Measurements from ENCODE around the gene LRBA. TPM values are rescaled to one million over a fixed set of nuclear protein-coding genes. Genes with fewer than 3 reads are reported as not detected.

LRBA gene
- total and polyA plus RNA-seq, 9 of the 15 experiments (the other 6 are each of a cell fraction or from before 2014, with no cell fraction given): 24.2 to 88.7 (median 59.7) TPM

GRCh38 chr4:150366487-150366999 is 648.5 kb downstream of the LRBA start:
- Histone ChIP-seq H4K20me1 (replicated peaks; ENCODE audit: control insufficient read depth, insufficient read depth, low read length) (no peaks in the 10 kb centered on the region), H3K79me2 (ENCODE audit: control insufficient read depth, insufficient read depth, low read length) (no peaks in the 10 kb centered on the region), H3K9me1 (ENCODE audit: control insufficient read depth, insufficient read depth, low read length) (no peaks in the 10 kb centered on the region), H3K9me3 (replicated peaks; ENCODE audit: control insufficient read depth, insufficient read depth, low read depth, low read length) (no peaks in the 10 kb centered on the region), H3K27me3 (ENCODE audit: control insufficient read depth in 2 of 2, insufficient read depth in 2 of 2, low read length in 2 of 2) (no peaks in the 10 kb centered on the region), H3K4me1 (replicated peaks in 1 of 2; ENCODE audit: control insufficient read depth in 2 of 2, insufficient read depth in 2 of 2, low read length in 2 of 2) (peaks cover 0 to 14% of the 10 kb centered on the region in 2 experiments; a peak in 1 of 5 replicates), H2AFZ (ENCODE audit: low read depth, low read length) (no peak overlapping the region), H3K36me3 (ENCODE audit: control insufficient read depth, insufficient read depth, low read length) (no peaks in the 10 kb centered on the region), H3K27ac (ENCODE audit: extremely low read depth, low read depth, low read length) (no peak overlapping the region), H3K4me2 (ENCODE audit: insufficient read depth, low read length) (no peak overlapping the region), H3K9ac (ENCODE audit: insufficient read depth in 1 of 2, low read depth in 2 of 2, low read length in 2 of 2) (peak overlapping the region in 1 of 2 experiments; percentile 48; a peak in 1 of 4 replicates), H3K4me3 (no peak overlapping the region)
- ChIA-PET POLR2A (interaction anchor here (0.6 to 1.1 kb wide), 2 partner anchors 175 to 211 kb away, joined by 3 read pairs; no protein-coding TSS in a partner anchor), CTCF (ENCODE audit: low intra/inter-chr PET ratio) (no interaction called here)
- BruUV-seq (replicated peaks): no TSS peak
- peak; percentile 57 for ATAC-seq
- no peak for DNase-seq (ENCODE audit: extremely low read depth in 1 of 4, low spot score in 3 of 4)
- FAIRE-seq: no peak
- TF ChIP-seq SIRT6 (IDR thresholded peaks at IDR 0.05; ENCODE audit: low read depth, low read length) (no peak), ATF1 (CRISPR knock-in tag; IDR thresholded peaks at IDR 0.05) (no peak), ATF1 (tag; IDR thresholded peaks at IDR 0.05) (no peak), HINFP (tag; conservative IDR thresholded peaks at IDR 0.05; ENCODE audit: low read depth) (no peak), FOS (IDR thresholded peaks at IDR 0.05; ENCODE audit: extremely low read depth, insufficient read length) (no peak), MAZ (CRISPR knock-in tag; conservative IDR thresholded peaks at IDR 0.05 in 1 of 2, IDR thresholded peaks at IDR 0.05 in 1 of 2) (0 out of 4 replicates have a peak, but pooled peaks of 1 of the 2 experiments have one; percentile 33), XRCC4 (IDR thresholded peaks at IDR 0.05; ENCODE audit: extremely low read depth, insufficient read depth, insufficient read length) (no peak), MAFF (IDR thresholded peaks at IDR 0.05; ENCODE audit: low read length) (no peak), FOXK1 (CRISPR knock-in tag; IDR thresholded peaks at IDR 0.05; ENCODE audit: borderline replicate concordance) (no peak)
- TF ChIP-seq, protein P1, sequence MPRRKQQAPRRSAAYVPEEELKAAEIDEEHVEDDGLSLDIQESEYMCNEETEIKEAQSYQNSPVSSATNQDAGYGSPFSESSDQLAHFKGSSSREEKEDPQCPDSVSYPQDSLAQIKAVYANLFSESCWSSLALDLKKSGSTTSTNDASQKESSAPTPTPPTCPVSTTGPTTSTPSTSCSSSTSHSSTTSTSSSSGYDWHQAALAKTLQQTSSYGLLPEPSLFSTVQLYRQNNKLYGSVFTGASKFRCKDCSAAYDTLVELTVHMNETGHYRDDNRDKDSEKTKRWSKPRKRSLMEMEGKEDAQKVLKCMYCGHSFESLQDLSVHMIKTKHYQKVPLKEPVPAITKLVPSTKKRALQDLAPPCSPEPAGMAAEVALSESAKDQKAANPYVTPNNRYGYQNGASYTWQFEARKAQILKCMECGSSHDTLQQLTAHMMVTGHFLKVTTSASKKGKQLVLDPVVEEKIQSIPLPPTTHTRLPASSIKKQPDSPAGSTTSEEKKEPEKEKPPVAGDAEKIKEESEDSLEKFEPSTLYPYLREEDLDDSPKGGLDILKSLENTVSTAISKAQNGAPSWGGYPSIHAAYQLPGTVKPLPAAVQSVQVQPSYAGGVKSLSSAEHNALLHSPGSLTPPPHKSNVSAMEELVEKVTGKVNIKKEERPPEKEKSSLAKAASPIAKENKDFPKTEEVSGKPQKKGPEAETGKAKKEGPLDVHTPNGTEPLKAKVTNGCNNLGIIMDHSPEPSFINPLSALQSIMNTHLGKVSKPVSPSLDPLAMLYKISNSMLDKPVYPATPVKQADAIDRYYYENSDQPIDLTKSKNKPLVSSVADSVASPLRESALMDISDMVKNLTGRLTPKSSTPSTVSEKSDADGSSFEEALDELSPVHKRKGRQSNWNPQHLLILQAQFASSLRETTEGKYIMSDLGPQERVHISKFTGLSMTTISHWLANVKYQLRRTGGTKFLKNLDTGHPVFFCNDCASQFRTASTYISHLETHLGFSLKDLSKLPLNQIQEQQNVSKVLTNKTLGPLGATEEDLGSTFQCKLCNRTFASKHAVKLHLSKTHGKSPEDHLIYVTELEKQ (CRISPR knock-in tag; IDR thresholded peaks at IDR 0.05): no peak
- intact Hi-C loops (cut with micrococcal nuclease) (no loop called here), in situ Hi-C loops (cut with MboI) (no loop called here)
- WGBS (ENCODE audit: insufficient coverage, low coverage, missing lambda C conversion rate): 41% methylated on average over 2 of the region's 2 CpGs

Data from K562 (cell line).